AG08395 (cell line): ENCODE results near the gene FNDC5.

Experiments used
- DNase-seq: peaks from one replicate; pipeline ENCODE4 v3.0.0; 2012; ENCODE audit warnings: mixed read lengths, low spot score

The FNDC5 gene

DNA sequence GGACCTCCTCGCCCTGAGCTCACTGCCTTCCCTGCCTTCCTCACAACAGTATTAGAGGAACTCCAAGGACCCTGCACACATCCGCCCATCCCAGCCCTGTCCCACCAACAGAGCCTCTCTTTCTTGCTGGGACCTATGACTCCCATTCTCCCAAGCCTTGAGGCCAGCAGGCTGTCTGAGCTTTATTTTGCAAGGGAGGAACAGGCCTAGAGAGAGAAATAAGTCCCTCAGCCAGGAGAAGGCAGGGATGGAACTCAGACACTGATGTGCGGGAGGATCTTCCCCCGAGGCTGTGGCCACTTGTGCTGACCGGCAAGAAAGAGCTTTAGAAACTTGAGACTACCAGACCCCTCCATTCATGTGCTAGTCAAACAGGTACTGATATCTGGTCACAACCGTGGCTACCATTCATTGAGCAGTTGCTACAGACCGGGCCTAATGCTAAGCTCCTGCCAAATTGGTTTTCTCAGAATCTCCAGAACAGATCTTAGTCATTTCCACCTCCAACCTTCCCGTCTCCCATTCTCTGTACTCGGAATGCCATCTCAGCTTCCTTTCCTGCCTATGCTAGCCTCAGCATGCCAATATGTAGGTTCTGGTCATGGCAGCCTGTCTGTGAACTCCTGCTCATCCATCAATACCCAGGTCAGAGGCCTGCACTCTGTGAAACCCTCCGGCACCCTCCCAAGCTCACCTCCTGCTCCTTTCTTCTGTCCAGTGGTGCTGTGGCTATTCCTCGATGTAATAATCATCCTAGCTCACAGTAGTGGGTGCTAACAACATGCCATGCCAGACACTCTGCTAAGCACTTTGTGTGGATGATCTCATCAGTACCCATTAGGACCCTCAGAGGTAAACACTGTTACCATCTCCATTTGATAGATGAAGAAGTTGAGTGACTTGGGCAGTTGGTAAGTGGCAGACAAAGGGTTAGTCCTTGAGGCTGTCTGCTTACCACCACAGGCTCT lies 26.7 kb upstream of the FNDC5 start:
- DNase-seq, result no peak

DNA sequence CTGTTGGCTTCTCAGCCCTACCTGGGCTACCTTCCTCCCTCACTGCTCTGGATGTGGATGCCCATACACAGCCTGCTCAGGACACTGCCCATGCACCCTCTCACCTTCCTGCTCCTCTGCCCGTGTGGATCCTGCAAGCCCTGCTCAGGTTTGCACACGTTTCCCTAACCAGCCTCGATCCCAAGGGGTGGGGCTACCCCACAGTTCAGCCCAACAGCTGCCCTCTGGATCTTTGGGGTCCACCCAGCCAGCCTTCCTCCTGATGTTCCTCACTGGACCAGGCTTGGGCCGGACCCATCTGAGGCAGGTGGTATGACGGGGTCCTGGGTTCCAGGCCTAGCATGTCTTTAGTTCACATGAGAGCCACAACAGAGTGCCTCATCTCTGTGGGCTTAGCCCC lies 25.7 kb upstream of the FNDC5 start:
- DNase-seq, result no peak

DNA sequence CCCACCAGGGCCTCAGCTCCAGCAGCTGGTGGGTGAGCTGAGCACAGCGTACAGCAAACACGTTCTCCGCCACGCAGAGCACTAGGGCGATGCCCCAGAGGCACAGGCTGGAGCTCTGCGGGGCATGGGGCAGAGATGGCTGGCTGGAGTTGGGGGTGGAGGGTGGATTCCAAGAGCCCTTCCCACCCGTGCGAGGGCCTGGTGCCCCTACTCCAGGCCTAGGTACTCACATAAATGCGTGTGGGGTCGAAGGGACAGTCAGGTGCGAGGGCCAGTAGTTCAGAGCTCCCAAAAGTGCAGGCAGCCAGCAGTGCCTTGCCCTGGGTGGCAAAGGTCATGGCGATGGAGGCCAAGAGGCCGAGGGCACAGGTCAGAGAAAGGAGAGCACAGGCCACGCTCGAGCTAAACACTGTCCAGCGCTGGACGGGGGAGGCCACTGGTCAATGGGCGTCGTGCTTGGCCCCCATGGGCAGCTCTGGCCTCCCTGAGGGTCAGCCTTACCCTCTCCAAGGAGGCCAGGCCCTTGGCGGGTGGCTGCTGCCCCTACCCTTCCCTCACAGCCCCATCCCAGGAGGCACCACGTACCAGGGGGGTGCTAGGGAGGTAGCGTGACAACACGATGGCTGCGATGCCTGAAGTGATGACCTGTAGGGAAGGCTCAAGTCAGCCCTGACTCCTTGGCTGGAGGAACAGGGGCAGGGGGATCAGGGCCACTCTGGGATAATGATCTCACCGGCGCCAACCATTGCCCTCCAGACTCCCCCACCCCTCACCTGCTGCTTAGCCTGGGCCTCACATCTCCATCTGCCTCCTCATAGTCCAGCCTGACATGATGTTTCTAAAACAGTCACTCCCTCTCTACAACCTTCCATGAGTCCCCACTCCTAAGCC lies 24.9 kb upstream of the FNDC5 start:
- no peak for DNase-seq

- DNase-seq, result no peak
These were observed 24.0 kb upstream of the FNDC5 start for GRCh38 chr1:32894681-32895080.

- no peak for DNase-seq
These were observed 23.4 kb upstream of the FNDC5 start for GRCh38 chr1:32894019-32894600.

GRCh38 chr1:32893198-32894018 lies 22.7 kb upstream of the FNDC5 start:
- peak; percentile 41 for DNase-seq

DNA sequence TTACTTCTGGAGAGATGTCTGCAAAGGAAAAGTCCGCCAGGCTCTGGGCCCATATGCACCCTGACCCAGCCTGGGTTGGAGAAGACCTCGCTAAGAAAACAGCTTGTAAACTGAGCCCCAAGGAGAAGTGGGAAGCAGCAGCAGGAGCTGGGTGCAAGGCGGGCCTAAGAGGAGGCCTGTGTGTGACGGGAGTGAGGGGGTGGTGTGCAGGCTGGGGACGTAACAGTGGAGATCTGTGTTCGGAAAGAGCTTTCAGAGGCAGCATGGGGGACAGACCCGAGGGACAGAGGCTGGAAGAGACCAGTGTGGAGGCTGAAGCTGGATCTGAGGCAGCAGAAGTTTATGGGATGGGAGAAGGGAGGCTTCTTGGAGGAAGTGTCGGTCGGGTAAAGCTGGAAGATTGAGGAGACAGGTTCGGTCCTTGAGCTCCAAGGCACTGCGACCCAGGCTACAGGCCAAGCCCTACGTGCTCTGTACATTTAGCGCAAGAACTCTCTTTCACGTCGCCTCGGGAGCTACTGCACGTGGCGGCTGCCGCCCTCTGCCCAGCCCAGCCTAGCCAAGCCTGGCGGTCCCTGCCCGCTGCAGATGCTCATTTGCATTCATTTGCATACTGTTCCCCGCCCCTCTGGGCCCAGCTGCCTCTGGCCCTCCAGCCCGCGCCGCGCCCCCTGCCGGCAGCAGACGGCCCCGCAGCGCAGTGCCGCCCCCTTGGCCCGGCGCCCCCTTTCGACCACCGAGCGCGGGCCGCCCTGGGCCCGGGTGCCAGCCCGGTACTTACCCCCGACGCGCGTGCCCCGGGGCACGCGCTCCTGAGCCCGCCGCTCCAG lies 21.9 kb upstream of the FNDC5 start:
- peak; percentile 44 for DNase-seq

- DNase-seq, result no peak
These were observed 20.9 kb upstream of the FNDC5 start for GRCh38 chr1:32891630-32892029.

- no peak for DNase-seq
These were observed 20.5 kb upstream of the FNDC5 start for GRCh38 chr1:32891241-32891570.

DNA sequence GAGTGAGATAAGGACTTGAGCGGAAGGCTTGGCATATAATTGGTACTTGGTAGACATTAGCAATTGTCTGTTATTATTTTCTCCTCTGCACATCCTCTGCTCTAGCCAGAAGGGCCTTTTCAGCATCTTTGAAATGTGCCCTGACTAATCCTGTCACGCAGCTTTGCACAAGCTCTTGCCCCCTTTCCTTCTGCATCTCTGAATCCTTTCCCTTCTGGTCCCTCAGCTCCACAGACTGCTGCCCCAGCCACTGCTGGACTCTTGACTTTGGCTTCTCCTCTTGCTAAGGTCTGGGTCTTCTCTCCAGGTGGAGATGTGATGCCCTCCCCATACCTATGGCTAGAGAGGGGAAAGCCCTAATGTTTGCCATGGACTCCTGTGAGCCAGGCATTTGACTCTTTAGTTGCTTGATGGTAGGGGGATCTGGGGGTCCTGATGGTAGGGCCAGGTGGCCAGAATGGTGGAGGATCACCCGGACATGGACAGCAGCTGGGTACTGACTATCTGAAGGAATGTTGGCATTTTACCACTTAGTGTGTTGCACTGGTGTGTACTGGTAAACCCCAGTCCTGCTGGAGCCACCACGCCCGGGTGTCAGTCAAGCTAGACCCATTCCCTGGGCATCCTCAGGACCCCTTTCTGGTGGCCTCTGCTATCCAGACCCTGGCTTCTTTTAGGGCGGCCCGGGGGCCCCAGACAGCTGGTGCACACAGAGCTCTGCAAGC lies 20.0 kb upstream of the FNDC5 start:
- no peak for DNase-seq

GRCh38 chr1:32889731-32890278 lies 19.1 kb upstream of the FNDC5 start:
- DNase-seq, result no peak

- no peak for DNase-seq
These were observed 18.1 kb upstream of the FNDC5 start for GRCh38 chr1:32888677-32889420.

DNA sequence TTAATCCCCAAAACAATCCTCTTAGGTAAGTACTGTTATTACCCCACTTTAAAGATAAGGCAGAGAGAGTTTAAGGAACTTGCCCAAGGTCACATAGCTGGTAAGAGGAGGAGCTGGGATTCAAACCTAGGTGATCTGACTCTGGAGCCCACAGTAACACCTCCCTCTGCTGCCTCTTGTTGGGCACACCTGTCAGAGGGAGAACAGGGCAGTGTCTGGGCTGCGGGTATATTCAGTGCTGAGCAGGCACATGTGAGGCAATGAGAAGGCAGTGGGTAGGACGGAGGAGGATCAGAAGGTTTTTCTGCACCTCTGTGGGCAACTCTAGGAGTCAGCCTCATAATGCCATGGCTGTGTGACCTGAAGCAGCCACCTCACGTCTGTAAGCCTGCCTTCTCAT lies 17.4 kb upstream of the FNDC5 start:
- no peak for DNase-seq

DNA sequence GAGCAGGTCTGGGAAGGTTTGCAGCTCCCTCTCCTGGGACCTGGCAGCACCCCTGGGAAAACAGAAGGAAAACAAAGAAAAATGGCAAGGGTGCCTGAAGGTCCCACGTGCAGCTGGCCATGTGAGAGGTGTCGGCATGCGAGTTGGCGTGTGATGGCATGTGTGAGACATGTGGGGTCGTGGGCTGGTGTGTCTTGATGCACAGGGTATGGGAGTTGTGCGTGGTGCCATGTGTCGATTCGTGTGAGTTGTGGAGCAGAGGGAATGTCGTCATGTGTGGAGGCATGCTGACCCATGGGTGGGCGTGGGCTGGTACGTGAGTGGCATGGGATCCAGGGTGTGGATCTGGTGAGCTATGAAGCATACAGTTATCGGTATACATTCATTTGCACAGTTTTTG lies 16.9 kb upstream of the FNDC5 start:
- no peak for DNase-seq

GRCh38 chr1:32886828-32887414 lies 16.2 kb upstream of the FNDC5 start:
- no peak for DNase-seq

DNA sequence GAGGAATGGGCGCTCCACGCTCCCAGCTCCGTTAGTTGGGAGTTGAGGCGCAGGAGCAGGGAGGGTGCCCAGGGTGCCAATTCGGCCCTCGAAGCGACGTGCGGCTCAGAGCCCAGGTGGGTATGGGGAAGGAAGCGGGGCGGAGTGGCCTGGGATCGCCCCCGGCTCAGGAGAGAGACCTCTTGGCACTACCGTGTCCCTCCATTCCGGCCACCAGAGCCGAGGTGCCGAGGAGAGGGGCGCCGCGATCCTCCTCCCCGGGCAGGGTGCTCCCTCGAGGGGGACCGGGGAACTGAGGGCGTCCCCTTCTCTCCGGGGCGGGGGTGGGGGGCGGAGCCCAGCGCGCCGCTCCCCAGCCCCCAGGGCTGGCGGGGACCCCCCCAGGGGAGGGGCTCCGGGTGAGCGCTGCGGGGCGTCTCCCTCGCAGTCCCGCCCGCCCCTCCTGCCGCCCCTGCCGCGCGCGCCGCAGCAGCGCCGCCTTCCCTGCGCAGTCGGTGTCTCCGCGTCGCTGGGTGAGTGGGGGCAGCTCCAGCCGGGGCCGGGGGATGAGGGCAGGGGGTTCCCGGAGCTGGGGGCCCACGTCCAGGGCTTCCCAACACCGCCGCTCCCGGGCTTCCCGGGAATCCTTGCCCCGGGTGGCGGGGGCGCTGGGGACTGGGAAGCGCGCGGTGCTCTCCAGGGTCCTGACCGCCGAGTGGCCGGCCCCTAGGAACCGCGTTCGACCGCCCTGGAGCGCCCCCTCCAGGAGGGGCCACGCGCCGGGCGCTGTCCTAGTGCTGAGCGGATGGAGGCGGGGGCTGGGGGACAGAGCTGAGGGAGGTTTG lies 15.5 kb upstream of the FNDC5 start, which contains the start of gene HPCA:
Gene HPCA, plus strand, starts transcription at position 488 of the 824 bp plus-strand sequence. CDS start 2,408 bp downstream, outside the sequence.
- peak; percentile 78 for DNase-seq

- DNase-seq, result no peak
These were observed 14.9 kb upstream of the FNDC5 start for GRCh38 chr1:32885676-32886003.

DNA sequence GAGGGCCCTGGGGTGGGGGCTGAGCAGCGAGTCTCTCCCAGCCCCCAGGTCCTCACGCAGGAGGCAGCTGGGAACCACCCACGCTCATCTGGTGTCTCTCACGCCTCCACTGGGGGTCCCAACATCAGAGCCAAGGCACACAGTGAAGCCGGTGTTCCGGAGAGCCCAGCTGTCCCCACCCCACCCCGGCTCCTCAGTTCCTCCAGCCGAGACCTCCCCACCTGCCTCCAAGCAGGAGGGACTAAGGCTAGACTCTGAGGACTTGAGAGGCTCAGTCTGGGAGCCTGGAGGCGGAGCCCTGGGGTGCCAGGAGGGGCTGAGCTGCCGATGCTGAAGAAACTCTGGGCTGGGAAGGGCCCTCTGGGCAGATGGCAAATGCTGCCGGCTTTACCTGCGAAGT lies 14.0 kb upstream of the FNDC5 start:
- DNase-seq, result no peak
